Activated naive CD4-positive, alpha-beta T cell treated with anti-CD3 and anti-CD28 coated beads, Interleukin-2, amount 50 U/mL, for 72 hours (primary cell): Measurements from ENCODE around the gene EMX2. TPM values are rescaled to one million over a fixed set of nuclear protein-coding genes. Genes with fewer than 3 reads are reported as not detected.

Experiments used
- ATAC-seq, 2 donors: fragments of 150-1000 bp; cut with Tn5 transposase; 2 replicates each; pipeline ENCODE4 v1.10.0; 2021; ENCODE audit warnings: mild to moderate bottlenecking in 2 of 2, moderate library complexity in 2 of 2
- DNase-seq, 2 donors: peaks; one replicate each; pipeline ENCODE4 v3.0.0; 2021 to 2022; ENCODE audit warnings: low spot score in 2 of 2
- H3K27ac Mint-ChIP-seq, 2 donors: one replicate each; pipeline ENCODE4 v1.8.0; 2022; ENCODE audit warnings: mild to moderate bottlenecking in 2 of 2, mixed read lengths in 2 of 2
- H3K36me3 Mint-ChIP-seq, 2 donors: one replicate each; pipeline ENCODE4 v1.8.0; 2022; ENCODE audit warnings: mixed read lengths in 2 of 2
- H3K9me3 Mint-ChIP-seq, 2 donors: one replicate each; pipeline ENCODE4 v1.8.0; 2022; ENCODE audit warnings: mixed read lengths in 2 of 2
- total RNA-seq, 2 donors: library from RNA; stranded (reverse); gene quantifications; one replicate each; pipeline ENCODE4 v1.2.3, GENCODE V29; 2022

The EMX2 gene
- total RNA-seq, 2 donors from 2014 or later, result not detected

DNA sequence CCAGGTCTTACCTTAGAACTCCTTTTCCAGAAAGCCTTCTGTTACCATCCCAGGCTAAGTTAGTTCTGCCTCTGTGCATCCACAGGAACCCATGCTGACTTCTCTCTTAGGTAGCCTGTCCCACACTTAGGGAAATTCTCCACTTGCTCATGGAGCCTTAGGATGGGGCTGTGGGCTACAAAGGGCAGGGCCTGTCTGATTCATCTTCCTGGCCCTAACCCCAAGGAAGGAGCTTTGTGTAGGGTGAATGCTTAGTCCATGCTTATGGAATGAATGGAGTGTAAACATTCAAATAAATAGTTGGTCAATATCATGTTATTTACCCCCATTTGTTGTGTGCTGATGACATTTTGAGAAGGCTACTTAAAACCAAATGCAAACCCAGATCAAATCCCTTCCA lies 54.7 kb downstream of the EMX2 start:
- Mint-ChIP-seq H3K27ac (no peak overlapping the region), H3K36me3 (no peaks in the 10 kb centered on the region), H3K9me3 (no peaks in the 10 kb centered on the region)
- ATAC-seq (no peak), DNase-seq (no peak)

Other genes with a start within 250 kb of the EMX2 start
- 10 to 100 TPM; 13.1 to 16.6 TPM for gene PDZD8, start 167.3 kb upstream of the EMX2 start, total RNA-seq